Gastroesophageal sphincter (tissue), 4 donors: Measurements from ENCODE around the gene SSC4D. TPM values are rescaled to one million over a fixed set of nuclear protein-coding genes. Genes with fewer than 3 reads are reported as not detected.
A peak's percentile ranks its signal among the peaks of the same experiment; 100 is the strongest.
"Not testable (repeated sequence)": the region's sequence is repeated elsewhere in the genome, so short reads cannot be mapped to it uniquely, and the experiment has no call there.

Source experiments
- ATAC-seq: fragments of 150-250 bp; one replicate; pipeline ENCODE4 v1.9.1; 2016; ENCODE audit warnings: mild to moderate bottlenecking, moderate library complexity
- H3K27ac ChIP-seq, 4 donors: fragments of 200-600 bp; sonication (generic) in 3 of 4; 1 replicate in 3 of 4; 2 replicates in 1 of 4; pipeline ENCODE4 v1.5.1; 2016 to 2019
- H3K27me3 ChIP-seq: fragments of 200-600 bp; sonication (generic); one replicate; pipeline ENCODE4 v1.5.1; 2019
- H3K36me3 ChIP-seq, 2 donors: fragments of 200-600 bp; sonication (generic); one replicate each; pipeline ENCODE4 v1.5.1; 2019; ENCODE audit warnings: control low read depth in 1 of 2
- H3K4me1 ChIP-seq, 3 donors: fragments of 200-600 bp; sonication (generic); 1 replicate in 2 of 3; 2 replicates in 1 of 3; pipeline ENCODE4 v1.5.1; 2016 to 2019; ENCODE audit warnings: control low read depth in 2 of 3
- H3K4me3 ChIP-seq, 2 donors: fragments of 200-600 bp; sonication (generic); one replicate each; pipeline ENCODE4 v1.5.1; 2019; ENCODE audit warnings: mild to moderate bottlenecking in 1 of 2, moderate library complexity in 1 of 2
- H3K9me3 ChIP-seq, 3 donors: fragments of 200-600 bp; sonication (generic); one replicate each; pipeline ENCODE4 v1.5.1; 2017 to 2019; ENCODE audit warnings: control low read depth in 2 of 3
- EP300 ChIP-seq: sonication (generic); formaldehyde crosslinking; IDR thresholded peaks from one replicate; pipeline ENCODE4 v1.6.1; 2017; ENCODE audit warnings: antibody characterized with exemption, mild to moderate bottlenecking
- POLR2A ChIP-seq, 2 donors: fragments of 450-650 bp; IDR thresholded peaks; one replicate each; pipeline ENCODE4 v1.6.1; 2017; ENCODE audit warnings: antibody characterized with exemption in 2 of 2, mild to moderate bottlenecking in 2 of 2, moderate library complexity in 1 of 2
- POLR2AphosphoS5 ChIP-seq: sonication (generic); formaldehyde crosslinking; IDR thresholded peaks from one replicate; pipeline ENCODE4 v1.6.1; 2017; ENCODE audit warnings: antibody characterized with exemption
- WGBS, 2 donors: methylation state at CpG; one replicate each; pipeline ENCODE4 v1.1.5; 2018; ENCODE audit warnings: low coverage in 1 of 2; 5-methylcytosine and 5-hydroxymethylcytosine counted together
- total RNA-seq, 4 donors: library from RNA; depleted of rRNA; stranded (reverse); fragments of >200 nt; gene quantifications; one replicate each; pipeline ENCODE4 v1.1.0, GENCODE V29; 2016
- TF ChIP-seq, protein P1 (sequence below), 4 experiments: fragments of 200-600 bp in 2 of 4; fragments of 450-650 bp in 2 of 4; sonication (generic) in 1 of 4; IDR thresholded peaks; one replicate each; pipeline ENCODE4 v1.5.1; 2017 to 2019; ENCODE audit warnings: antibody characterized with exemption in 4 of 4, mild to moderate bottlenecking in 2 of 4, moderate library complexity in 2 of 4

The SSC4D gene
- total RNA-seq, 4 donors from 2014 or later = 0.47 to 1.4 (median 1.1) TPM; not detected in 1

GRCh38 chr7:76393116-76394031 lies 16.1 kb downstream of the SSC4D start:
- H3K4me3 ChIP-seq = peak overlapping the region; percentile 47 to 82
- peak overlapping the region; percentile 69 to 91 (median 90) for H3K27ac ChIP-seq
- H3K27me3 ChIP-seq = no peaks in the 10 kb centered on the region
- peaks cover 0 to 41% (median 8%) of the 10 kb centered on the region in 3 donors for H3K4me1 ChIP-seq
- no peaks in the 10 kb centered on the region for H3K36me3 ChIP-seq
- peak; percentile 94 for ATAC-seq
- H3K9me3 ChIP-seq = no peaks in the 10 kb centered on the region
- TF ChIP-seq EP300 (no peak), POLR2A (IDR thresholded peaks at IDR 0.05) (peak; percentile 91), POLR2AphosphoS5 (peak; percentile 84)
- TF ChIP-seq, protein P1, sequence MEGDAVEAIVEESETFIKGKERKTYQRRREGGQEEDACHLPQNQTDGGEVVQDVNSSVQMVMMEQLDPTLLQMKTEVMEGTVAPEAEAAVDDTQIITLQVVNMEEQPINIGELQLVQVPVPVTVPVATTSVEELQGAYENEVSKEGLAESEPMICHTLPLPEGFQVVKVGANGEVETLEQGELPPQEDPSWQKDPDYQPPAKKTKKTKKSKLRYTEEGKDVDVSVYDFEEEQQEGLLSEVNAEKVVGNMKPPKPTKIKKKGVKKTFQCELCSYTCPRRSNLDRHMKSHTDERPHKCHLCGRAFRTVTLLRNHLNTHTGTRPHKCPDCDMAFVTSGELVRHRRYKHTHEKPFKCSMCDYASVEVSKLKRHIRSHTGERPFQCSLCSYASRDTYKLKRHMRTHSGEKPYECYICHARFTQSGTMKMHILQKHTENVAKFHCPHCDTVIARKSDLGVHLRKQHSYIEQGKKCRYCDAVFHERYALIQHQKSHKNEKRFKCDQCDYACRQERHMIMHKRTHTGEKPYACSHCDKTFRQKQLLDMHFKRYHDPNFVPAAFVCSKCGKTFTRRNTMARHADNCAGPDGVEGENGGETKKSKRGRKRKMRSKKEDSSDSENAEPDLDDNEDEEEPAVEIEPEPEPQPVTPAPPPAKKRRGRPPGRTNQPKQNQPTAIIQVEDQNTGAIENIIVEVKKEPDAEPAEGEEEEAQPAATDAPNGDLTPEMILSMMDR (IDR thresholded peaks at IDR 0.05) = peak in 3 of 4 experiments; percentile 7 to 18 (median 16)
- WGBS, 2 donors = 0% methylated on average over 8 of the region's 99 CpGs; no CpG with 5 or more reads in 1 of the 2 donors

DNA sequence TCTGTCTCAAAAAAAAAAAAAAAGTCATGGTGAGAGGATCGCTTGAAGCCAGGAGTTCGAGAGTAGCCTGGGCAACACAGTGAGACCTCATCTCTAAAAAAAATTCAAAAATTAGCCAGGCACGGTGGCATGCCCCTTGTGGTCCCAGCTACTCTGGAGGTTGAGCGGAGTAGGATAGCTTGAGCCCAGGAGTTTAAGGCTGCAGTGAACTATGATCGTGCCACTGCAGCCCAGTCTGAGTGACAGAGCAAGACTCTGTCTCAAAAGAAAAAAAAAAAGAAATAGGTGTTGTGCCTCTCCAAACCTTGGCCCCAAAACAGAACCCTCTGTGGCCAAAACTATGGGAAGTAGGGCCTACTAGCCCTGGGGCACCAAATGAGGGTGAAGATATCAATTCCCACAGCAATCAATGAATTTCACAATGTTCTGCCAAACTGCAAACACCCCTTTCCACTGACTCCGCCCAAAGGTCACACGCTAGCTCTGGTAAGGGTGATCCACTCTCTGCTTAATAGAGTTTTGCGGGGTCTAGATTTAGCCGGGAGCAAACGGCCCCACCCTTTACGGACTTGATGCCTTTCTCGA lies 16.9 kb downstream of the SSC4D start:
- Histone ChIP-seq H3K27me3 (no peaks in the 10 kb centered on the region), H3K36me3 (no peaks in the 10 kb centered on the region), H3K27ac (peak overlapping the region; percentile 69 to 91 (median 90)), H3K4me1 (peaks cover 0 to 37% (median 8%) of the 10 kb centered on the region in 3 donors), H3K4me3 (peak overlapping the region; percentile 47 to 82), H3K9me3 (no peaks in the 10 kb centered on the region)
- 39 to 40% methylated on average over 10 to 11 of the region's 12 CpGs for WGBS, 2 donors
- TF ChIP-seq POLR2A (IDR thresholded peaks at IDR 0.05) (no peak), EP300 (no peak), POLR2AphosphoS5 (no peak)
- TF ChIP-seq, protein P1 (IDR thresholded peaks at IDR 0.05) = no peak
- ATAC-seq = no peak

DNA sequence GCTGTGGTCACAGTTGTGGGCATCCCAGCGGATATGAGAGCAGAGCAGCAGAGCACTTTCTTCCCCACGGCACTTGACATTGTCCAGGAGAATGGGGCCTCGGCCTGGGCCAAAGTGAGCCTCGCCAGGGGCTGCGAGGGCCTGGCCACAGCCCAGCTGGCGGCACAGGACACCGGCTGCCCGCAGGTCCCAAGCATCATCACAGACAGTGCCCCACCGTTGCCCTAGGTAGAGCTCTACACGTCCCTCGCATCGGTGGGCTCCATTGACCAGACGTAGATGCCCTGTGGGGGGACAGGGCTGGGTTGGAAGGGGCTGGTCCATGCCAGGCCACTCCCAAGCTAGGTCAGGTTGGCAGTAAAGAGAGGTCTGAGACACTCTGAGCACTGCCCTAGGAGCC lies 19.4 kb downstream of the SSC4D start:
- ATAC-seq = no peak
- H3K9me3 ChIP-seq = no peaks in the 10 kb centered on the region
- TF ChIP-seq POLR2AphosphoS5 (no peak), EP300 (no peak), POLR2A (IDR thresholded peaks at IDR 0.05) (no peak)
- TF ChIP-seq, protein P1 (IDR thresholded peaks at IDR 0.05) = no peak
- 83% methylated on average over 1 of the region's 13 CpGs; no CpG with 5 or more reads in 1 of the 2 donors for WGBS, 2 donors
- H3K27ac ChIP-seq = no peak overlapping the region
- no peaks in the 10 kb centered on the region for H3K27me3 ChIP-seq
- peaks cover 0 to 26% (median 8%) of the 10 kb centered on the region in 3 donors for H3K4me1 ChIP-seq
- no peak overlapping the region for H3K4me3 ChIP-seq
- no peaks in the 10 kb centered on the region for H3K36me3 ChIP-seq

GRCh38 chr7:76387789-76388188 lies 21.7 kb downstream of the SSC4D start:
- ATAC-seq = not testable (repeated sequence)
- 94 to 97% methylated on average over 4 to 5 of the region's 6 CpGs for WGBS, 2 donors

DNA sequence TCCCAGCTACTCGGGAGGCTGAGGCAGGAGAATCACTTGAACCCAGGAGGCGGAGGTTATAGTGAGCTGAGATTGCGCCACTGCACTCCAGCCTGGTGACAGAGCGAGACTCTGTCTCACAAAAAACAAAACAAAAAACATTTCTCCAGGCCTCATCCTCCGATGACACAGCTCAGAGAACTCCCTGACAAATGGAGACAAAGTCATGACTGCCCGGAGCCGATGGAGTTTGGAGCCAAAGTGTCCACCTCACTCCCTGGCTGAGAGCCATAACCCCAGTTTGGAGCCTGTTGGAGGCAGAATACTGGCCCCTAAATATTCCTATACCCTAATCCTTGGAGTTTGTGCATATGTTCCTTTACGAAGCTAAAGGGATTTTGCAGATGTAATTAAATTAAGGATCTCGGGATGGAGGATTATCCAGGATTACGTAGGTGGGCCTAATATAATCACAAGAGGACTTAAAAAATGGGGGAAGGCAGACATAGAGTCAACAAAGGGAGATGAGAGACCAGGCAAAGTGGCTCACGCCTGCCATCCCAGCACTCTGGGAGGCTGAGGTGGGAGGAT lies 22.7 kb downstream of the SSC4D start:
- no peaks in the 10 kb centered on the region for H3K36me3 ChIP-seq
- H3K4me3 ChIP-seq = no peak overlapping the region
- ATAC-seq = no peak
- H3K27ac ChIP-seq = peak overlapping the region in 1 of 4 donors; percentile 10
- H3K27me3 ChIP-seq = no peaks in the 10 kb centered on the region
- TF ChIP-seq POLR2AphosphoS5 (no peak), EP300 (no peak), POLR2A (IDR thresholded peaks at IDR 0.05) (no peak)
- TF ChIP-seq, protein P1 (IDR thresholded peaks at IDR 0.05) = no peak
- WGBS, 2 donors = 77 to 94% methylated on average over 7 to 10 of the region's 11 CpGs
- H3K9me3 ChIP-seq = no peaks in the 10 kb centered on the region
- peaks cover 0 to 9% (median 0%) of the 10 kb centered on the region in 3 donors for H3K4me1 ChIP-seq

More at GRCh38 chr7:76387789-76388188, 21.7 kb downstream of the SSC4D start:
- not testable (repeated sequence) for H3K4me3 ChIP-seq, H3K27ac ChIP-seq, H3K27me3 ChIP-seq, H3K9me3 ChIP-seq, H3K36me3 ChIP-seq
- peaks cover 0 to 15% (median 2%) of the 10 kb centered on the region in 3 donors for H3K4me1 ChIP-seq
